ENCODE measurements around the gene OGDH.

The OGDH gene

GRCh38 chr7:44738051-44738723, 131.8 kb downstream of the OGDH start:
- DNase-seq (ENCODE audit: low read depth in 2 of 2) = no peak

- no peak for DNase-seq (ENCODE audit: low read depth in 2 of 2)
Observed at GRCh38 chr7:44738876-44739665, 132.6 kb downstream of the OGDH start.

GRCh38 chr7:44740055-44740454, 133.6 kb downstream of the OGDH start:
- DNase-seq (ENCODE audit: low read depth in 2 of 2) = no peak

GRCh38 chr7:44743750-44744149, 137.3 kb downstream of the OGDH start:
- no peak for DNase-seq (ENCODE audit: low read depth in 2 of 2)

- peak; percentile 82 to 86 for DNase-seq (ENCODE audit: low read depth in 2 of 2)
Observed at GRCh38 chr7:44748045-44748947, 141.9 kb downstream of the OGDH start, which contains the start of gene ZMIZ2. Gene ZMIZ2 (plus strand): TSS chr7:44748847. CDS start chr7:44756250, 7,403 bp downstream.

GRCh38 chr7:44748948-44749731, 142.7 kb downstream of the OGDH start:
- DNase-seq (ENCODE audit: low read depth in 2 of 2) = no peak

GRCh38 chr7:44749992-44750391, 143.6 kb downstream of the OGDH start:
- no peak for DNase-seq (ENCODE audit: low read depth in 2 of 2)

- no peak for DNase-seq (ENCODE audit: low read depth in 2 of 2)
Observed at GRCh38 chr7:44750424-44750823, 144.0 kb downstream of the OGDH start.

- peak; percentile 24 to 44 for DNase-seq (ENCODE audit: low read depth in 2 of 2)
Observed at GRCh38 chr7:44750921-44751571, 144.6 kb downstream of the OGDH start.

- no peak for DNase-seq (ENCODE audit: low read depth in 2 of 2)
Observed at GRCh38 chr7:44752822-44753221, 146.4 kb downstream of the OGDH start.

- DNase-seq (ENCODE audit: low read depth in 2 of 2) = no peak
Observed at GRCh38 chr7:44754802-44755697, 148.6 kb downstream of the OGDH start.

GRCh38 chr7:44755698-44756627, 149.5 kb downstream of the OGDH start:
- no peak for DNase-seq (ENCODE audit: low read depth in 2 of 2)

GRCh38 chr7:44756904-44757303, 150.5 kb downstream of the OGDH start:
- no peak for DNase-seq (ENCODE audit: low read depth in 2 of 2)

GRCh38 chr7:44757311-44757710, 150.9 kb downstream of the OGDH start:
- no peak for DNase-seq (ENCODE audit: low read depth in 2 of 2)

GRCh38 chr7:44757739-44758138, 151.3 kb downstream of the OGDH start:
- no peak for DNase-seq (ENCODE audit: low read depth in 2 of 2)
